Measurements from ENCODE around the gene PRKCZ. TPM values are rescaled to one million over a fixed set of nuclear protein-coding genes. Genes with fewer than 3 reads are reported as not detected.
A peak's percentile ranks its signal among the peaks of the same experiment; 100 is the strongest.

PRKCZ gene
- total and polyA plus RNA-seq, 9 of the 15 experiments (the other 6 are each of a cell fraction or from before 2014, with no cell fraction given): 0.07 to 3.1 (median 1.3) TPM

DNA sequence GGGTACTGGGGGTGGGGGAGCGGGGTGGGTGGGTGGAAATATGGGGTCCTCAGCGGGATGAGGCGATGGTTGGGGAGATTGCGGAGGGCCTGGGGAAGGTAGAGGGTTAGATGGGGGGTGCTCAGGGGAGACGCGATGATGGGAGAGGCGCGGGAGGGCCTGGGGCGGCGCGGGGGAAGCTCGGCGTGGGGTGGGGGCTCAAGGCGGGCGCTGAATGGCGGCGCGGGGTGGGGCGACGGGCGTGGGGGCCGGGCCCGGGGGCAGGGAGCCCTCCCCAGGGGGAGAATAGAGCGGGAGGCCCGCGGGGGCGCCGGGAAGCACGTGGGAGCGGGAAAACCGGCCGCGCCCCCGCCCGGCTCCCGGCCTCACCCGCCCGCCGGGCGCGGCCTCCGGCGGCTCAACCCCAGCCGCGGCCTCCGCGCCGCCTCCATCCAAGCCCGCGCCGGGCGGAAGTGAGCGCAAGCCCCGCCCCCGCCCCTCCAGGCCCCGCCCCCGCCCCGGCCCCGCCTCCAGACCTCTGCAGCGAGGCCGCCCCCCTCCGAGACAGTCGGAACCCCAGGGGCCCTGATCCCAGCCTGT is 144.2 kb downstream of the PRKCZ start, which contains the start of gene FAAP20:
FAAP20 (minus strand) TSS at position 454 of the 579 bp plus-strand sequence; CDS start at position 431, 23 bp downstream.
- Histone ChIP-seq H4K20me1 (replicated peaks; ENCODE audit: control insufficient read depth, insufficient read depth, low read length) (no peaks in the 10 kb centered on the region), H2AFZ (ENCODE audit: low read depth, low read length) (peak within 1 kb of the TSS; percentile 78), H3K9ac (ENCODE audit: insufficient read depth in 1 of 2, low read depth in 2 of 2, low read length in 2 of 2) (peak within 1 kb of the TSS; percentile 77 to 95), H3K9me3 (replicated peaks; ENCODE audit: control insufficient read depth, insufficient read depth, low read depth, low read length) (no peaks in the 10 kb centered on the region), H3K79me2 (ENCODE audit: control insufficient read depth, insufficient read depth, low read length) (peaks cover 47% of the 10 kb centered on the region), H3K36me3 (ENCODE audit: control insufficient read depth, insufficient read depth, low read length) (peaks cover 26% of the 10 kb centered on the region; the same call in 2 of the 3 replicates), H3K9me1 (ENCODE audit: control insufficient read depth, insufficient read depth, low read length) (no peaks in the 10 kb centered on the region), H3K27me3 (ENCODE audit: control insufficient read depth in 2 of 2, insufficient read depth in 2 of 2, low read length in 2 of 2) (no peaks in the 10 kb centered on the region), H3K27ac (ENCODE audit: extremely low read depth, low read depth, low read length) (peak within 1 kb of the TSS; percentile 75), H3K4me3 (peak within 1 kb of the TSS; percentile 54), H3K4me2 (ENCODE audit: insufficient read depth, low read length) (peak within 1 kb of the TSS; percentile 79), H3K4me1 (replicated peaks in 1 of 2; ENCODE audit: control insufficient read depth in 2 of 2, insufficient read depth in 2 of 2, low read length in 2 of 2) (peaks cover 44 to 90% of the 10 kb centered on the region in 2 experiments)
- 0% methylated on average over 13 of the region's 63 CpGs for WGBS (ENCODE audit: insufficient coverage, low coverage, missing lambda C conversion rate)
- in situ Hi-C loops (cut with MboI) (loop anchor here (10.0 to 25.0 kb wide), 2 partner anchors 180 to 343 kb away; partner anchors contain the start of genes HES5 and PANK4), intact Hi-C loops (cut with micrococcal nuclease) (loop anchor here (10.0 kb wide), 1 partner anchor 350 kb away; no protein-coding TSS in a partner anchor)
- DNase-seq (ENCODE audit: extremely low read depth in 1 of 4, low spot score in 3 of 4): peak; percentile 85 to 91 (median 90)
- ChIA-PET CTCF (ENCODE audit: low intra/inter-chr PET ratio) (interaction anchor here (0.6 to 3.6 kb wide), 4 partner anchors 121 to 328 kb away, joined by 4 to 44 read pairs (median 6); no protein-coding TSS in a partner anchor), POLR2A (interaction anchor here (0.7 to 2.4 kb wide), 11 partner anchors 10 to 199 kb away, joined by 3 to 8 read pairs (median 4); partner anchors contain the start of genes MORN1, RER1 and SKI)
- peak; percentile 62 for ATAC-seq
- FAIRE-seq: no peak
- no TSS peak for BruUV-seq (replicated peaks)
- no peak for TF ChIP-seq TBL1XR1 (IDR thresholded peaks at IDR 0.05; ENCODE audit: low read length in 2 of 2)
- TF ChIP-seq C11orf30 (IDR thresholded peaks at IDR 0.05; ENCODE audit: low read depth): no peak
- peak; percentile 43; the same call in 1 of the 2 replicates for TF ChIP-seq PHF8 (IDR thresholded peaks at IDR 0.05; ENCODE audit: borderline replicate concordance, low read length)
- no peak for TF ChIP-seq ZNF444 (CRISPR knock-in tag; IDR thresholded peaks at IDR 0.05)
- no peak for TF ChIP-seq ZNF140 (CRISPR knock-in tag; IDR thresholded peaks at IDR 0.05)
- TF ChIP-seq, protein P1, sequence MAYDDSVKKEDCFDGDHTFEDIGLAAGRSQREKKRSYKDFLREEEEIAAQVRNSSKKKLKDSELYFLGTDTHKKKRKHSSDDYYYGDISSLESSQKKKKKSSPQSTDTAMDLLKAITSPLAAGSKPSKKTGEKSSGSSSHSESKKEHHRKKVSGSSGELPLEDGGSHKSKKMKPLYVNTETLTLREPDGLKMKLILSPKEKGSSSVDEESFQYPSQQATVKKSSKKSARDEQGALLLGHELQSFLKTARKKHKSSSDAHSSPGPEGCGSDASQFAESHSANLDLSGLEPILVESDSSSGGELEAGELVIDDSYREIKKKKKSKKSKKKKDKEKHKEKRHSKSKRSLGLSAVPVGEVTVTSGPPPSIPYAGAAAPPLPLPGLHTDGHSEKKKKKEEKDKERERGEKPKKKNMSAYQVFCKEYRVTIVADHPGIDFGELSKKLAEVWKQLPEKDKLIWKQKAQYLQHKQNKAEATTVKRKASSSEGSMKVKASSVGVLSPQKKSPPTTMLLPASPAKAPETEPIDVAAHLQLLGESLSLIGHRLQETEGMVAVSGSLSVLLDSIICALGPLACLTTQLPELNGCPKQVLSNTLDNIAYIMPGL (CRISPR knock-in tag; IDR thresholded peaks at IDR 0.05): no peak
- TF ChIP-seq MAZ (CRISPR knock-in tag; conservative IDR thresholded peaks at IDR 0.05 in 1 of 2, IDR thresholded peaks at IDR 0.05 in 1 of 2): no peak
- TF ChIP-seq POLR2G (IDR thresholded peaks at IDR 0.05; ENCODE audit: low read depth, low read length): peak; percentile 60
- no peak for TF ChIP-seq XRCC3 (IDR thresholded peaks at IDR 0.05)
- no peak for TF ChIP-seq NCOA6 (IDR thresholded peaks at IDR 0.05)
- TF ChIP-seq SIN3B (IDR thresholded peaks at IDR 0.05; ENCODE audit: low read depth): no peak
- TF ChIP-seq SPI1 (IDR thresholded peaks at IDR 0.05; ENCODE audit: borderline replicate concordance, low read depth, low read length): peak; percentile 53; the same call in 1 of the 2 replicates
- TF ChIP-seq ZNF395 (CRISPR knock-in tag; IDR thresholded peaks at IDR 0.05): peak; percentile 59; the same call in 1 of the 2 replicates
- no peak for TF ChIP-seq ZNF77 (CRISPR knock-in tag; IDR thresholded peaks at IDR 0.05)
- no peak for TF ChIP-seq FOXA3 (CRISPR knock-in tag; conservative IDR thresholded peaks at IDR 0.05 in 1 of 2, IDR thresholded peaks at IDR 0.05 in 1 of 2)
- no peak for TF ChIP-seq ATF1 (CRISPR knock-in tag; IDR thresholded peaks at IDR 0.05)
- TF ChIP-seq ATF1 (tag; IDR thresholded peaks at IDR 0.05): no peak
- TF ChIP-seq CTCF (IDR thresholded peaks at IDR 0.05 in 2 of 3, conservative IDR thresholded peaks at IDR 0.05 in 1 of 3; ENCODE audit: insufficient read depth in 2 of 3, low read depth in 1 of 3, low read length in 3 of 3): no peak
